ENCODE measurements around the gene SLC22A17.

SLC22A17 gene

GRCh38 chr14:23323838-23324454, 28.7 kb downstream of the SLC22A17 start:
- TF ChIP-seq GATA1 (IDR thresholded peaks at IDR 0.05; ENCODE audit: low read depth, low read length) (no peak), POLR2A (IDR thresholded peaks at IDR 0.05; ENCODE audit: low read length) (no peak)

DNA sequence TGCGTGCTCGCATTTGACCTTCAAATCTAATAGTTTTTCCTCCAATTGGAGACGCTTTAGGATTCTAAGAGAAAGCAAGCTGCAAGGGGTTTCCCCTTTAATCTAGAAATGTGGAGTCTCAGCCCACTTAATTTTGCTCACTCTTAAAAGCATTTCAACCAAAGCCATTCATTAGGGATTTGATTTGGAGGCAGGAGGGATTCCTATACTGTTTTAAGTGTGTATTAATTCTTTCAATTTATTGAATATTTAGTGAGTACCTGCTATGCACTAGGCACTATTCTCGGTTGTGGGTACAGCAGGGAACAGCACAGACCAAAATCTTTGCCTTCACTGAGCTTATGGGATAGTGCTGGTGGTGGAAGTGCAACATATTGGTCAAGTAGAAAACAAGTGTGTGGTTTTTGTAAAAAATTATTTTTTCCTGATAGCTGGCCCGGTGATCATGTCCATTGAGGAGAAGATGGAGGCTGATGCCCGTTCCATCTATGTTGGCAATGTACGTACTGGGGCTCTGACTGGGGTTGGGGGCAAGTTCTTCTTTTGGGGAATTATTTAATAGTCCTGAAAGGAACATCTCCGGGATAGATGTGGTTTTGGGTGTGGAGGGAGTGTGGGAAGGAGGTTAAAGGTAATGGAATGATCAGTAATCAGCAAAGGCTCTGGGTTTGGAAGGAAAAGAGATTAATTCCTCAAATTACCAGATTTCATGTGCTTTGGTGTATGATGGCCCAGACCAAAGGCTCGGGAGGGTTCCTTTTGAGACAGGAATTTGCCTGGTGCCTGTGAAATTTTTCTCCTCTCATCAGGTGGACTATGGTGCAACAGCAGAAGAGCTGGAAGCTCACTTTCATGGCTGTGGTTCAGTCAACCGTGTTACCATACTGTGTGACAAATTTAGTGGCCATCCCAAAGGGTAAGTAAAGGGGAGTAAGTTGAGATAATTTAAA, 29.8 kb downstream of the SLC22A17 start:
- no peak for TF ChIP-seq POLR2A (IDR thresholded peaks at IDR 0.05; ENCODE audit: low read length)
- no peak for TF ChIP-seq GATA1 (IDR thresholded peaks at IDR 0.05; ENCODE audit: low read depth, low read length)
- no peak for DNase-seq

More at GRCh38 chr14:23323838-23324454, 28.7 kb downstream of the SLC22A17 start:
- no peak for DNase-seq

- TF ChIP-seq POLR2A (IDR thresholded peaks at IDR 0.05; ENCODE audit: low read length) (peak; percentile 52), GATA1 (IDR thresholded peaks at IDR 0.05; ENCODE audit: low read depth, low read length) (no peak)
- peak; percentile 67 to 76 for DNase-seq
Measured at GRCh38 chr14:23321572-23322547, 30.8 kb downstream of the SLC22A17 start.

DNA sequence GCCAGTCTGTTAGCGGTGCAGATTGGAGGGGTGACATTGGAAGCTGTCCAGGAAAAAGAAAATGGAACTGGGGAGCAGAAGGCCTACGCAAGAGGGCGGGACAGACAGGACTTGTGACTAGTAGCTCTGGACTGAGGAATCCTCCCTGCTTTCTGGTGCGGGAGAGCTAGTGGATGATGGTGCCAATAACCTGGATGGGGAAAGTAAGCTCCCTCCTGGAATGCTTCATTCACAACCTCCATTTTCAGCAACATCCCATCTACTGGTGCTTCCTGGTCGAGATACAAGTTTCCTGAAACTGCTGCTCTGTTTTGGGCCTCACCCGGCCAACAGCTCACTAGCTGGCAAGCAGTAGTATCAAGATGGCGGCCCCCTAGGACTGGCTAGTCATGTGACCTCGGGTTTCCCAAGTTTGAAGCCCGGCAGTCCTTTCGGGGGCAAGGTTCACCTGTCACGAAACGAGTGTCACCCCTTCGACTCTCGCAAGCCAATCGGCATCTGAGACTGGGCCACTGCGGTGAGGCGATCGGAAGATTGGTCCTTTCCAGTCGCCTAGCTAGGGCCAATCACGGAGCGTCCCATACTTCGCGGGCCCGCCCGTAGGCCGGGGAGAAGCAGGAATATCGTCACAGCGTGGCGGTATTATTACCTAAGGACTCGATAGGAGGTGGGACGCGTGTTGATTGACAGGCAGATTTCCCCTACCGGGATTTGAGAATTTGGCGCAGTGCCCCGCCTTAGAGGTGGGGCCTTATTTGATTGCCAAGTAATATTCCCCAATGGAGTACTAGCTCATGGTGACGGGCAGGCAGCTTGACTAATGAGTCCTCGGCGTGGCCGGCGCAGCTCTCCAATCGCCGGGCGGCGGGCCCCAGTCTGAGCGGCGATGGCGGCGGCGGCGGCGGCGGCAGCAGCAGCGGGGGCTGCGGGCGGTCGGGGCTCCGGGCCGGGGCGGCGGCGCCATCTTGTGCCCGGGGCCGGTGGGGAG, 31.8 kb downstream of the SLC22A17 start, which contains the start of gene PABPN1:
Gene PABPN1, plus strand, starts transcription at position 874 of the 988 bp plus-strand sequence. Its CDS starts 13 bp downstream, at position 887.
- TF ChIP-seq GATA1 (IDR thresholded peaks at IDR 0.05; ENCODE audit: low read depth, low read length) (no peak), POLR2A (IDR thresholded peaks at IDR 0.05; ENCODE audit: low read length) (peak; percentile 88)
- DNase-seq = peak; percentile 100

DNA sequence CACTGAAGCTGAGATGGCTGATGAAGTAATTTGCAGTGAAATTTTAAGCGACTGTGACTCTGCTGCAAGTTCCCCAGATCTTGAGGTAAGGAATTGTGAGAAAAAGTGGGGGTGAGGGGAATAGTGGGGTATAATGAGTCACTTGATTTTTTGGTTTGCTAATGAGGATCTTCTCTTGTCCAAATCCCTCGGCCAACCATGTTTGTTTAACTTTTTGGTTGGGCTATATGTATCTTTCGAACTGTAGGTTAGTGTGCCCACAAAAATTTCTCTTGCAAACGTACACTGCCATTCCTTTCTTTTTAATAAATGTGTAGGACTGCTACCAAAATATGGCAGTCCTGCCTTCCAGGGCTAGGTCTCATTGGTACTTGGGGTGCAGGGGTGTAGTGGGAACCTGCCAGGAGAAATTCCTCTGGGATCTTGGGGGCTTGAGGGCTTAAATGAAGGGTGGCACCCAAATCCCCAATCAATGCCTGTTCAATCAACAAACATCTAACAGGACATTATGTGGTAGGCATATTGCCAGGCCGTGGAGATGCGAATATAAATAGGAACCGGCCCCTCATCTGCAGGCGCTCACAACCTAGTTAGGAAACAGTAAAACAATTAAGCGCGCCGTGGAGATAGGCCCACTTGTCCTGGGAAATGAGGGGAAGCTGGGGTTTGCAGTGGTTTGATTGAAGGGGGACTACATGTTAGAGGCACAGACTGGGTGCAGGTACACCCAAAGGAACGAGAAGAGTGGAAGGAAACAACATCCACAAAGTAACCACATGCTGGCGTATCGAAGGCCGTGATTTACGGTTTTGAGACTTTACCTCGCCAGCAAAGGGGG, 32.7 kb downstream of the SLC22A17 start:
- no peak for DNase-seq
- TF ChIP-seq POLR2A (IDR thresholded peaks at IDR 0.05; ENCODE audit: low read length) = no peak
- no peak for TF ChIP-seq GATA1 (IDR thresholded peaks at IDR 0.05; ENCODE audit: low read depth, low read length)

DNA sequence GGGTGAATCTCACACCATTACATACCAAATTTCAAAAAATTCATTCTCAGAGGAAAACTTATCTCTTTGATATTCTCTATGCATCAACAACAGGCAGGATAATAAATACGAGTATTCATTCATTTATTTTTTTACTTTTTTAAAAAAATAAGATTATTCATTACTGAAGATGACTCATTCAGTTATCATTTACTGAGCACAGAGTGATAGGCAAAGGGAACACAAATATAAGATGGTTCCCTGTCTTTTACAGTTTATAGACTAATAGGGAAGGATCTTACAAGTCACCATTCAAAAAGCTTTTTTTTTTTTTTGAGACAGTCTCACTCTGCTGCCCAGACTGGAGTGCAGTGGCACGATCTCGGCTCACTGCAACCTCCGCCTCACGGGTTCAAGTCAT, 36.4 kb downstream of the SLC22A17 start:
- no peak for DNase-seq
- TF ChIP-seq GATA1 (IDR thresholded peaks at IDR 0.05; ENCODE audit: low read depth, low read length) (no peak), POLR2A (IDR thresholded peaks at IDR 0.05; ENCODE audit: low read length) (no peak)

- DNase-seq = no peak
- TF ChIP-seq GATA1 (IDR thresholded peaks at IDR 0.05; ENCODE audit: low read depth, low read length) = no peak
- TF ChIP-seq POLR2A (IDR thresholded peaks at IDR 0.05; ENCODE audit: low read length) = no peak
Measured at GRCh38 chr14:23310546-23310945, 42.1 kb downstream of the SLC22A17 start.

GRCh38 chr14:23308721-23309445, 43.8 kb downstream of the SLC22A17 start:
- DNase-seq = no peak
- TF ChIP-seq GATA1 (IDR thresholded peaks at IDR 0.05; ENCODE audit: low read depth, low read length) (no peak), POLR2A (IDR thresholded peaks at IDR 0.05; ENCODE audit: low read length) (no peak)

DNA sequence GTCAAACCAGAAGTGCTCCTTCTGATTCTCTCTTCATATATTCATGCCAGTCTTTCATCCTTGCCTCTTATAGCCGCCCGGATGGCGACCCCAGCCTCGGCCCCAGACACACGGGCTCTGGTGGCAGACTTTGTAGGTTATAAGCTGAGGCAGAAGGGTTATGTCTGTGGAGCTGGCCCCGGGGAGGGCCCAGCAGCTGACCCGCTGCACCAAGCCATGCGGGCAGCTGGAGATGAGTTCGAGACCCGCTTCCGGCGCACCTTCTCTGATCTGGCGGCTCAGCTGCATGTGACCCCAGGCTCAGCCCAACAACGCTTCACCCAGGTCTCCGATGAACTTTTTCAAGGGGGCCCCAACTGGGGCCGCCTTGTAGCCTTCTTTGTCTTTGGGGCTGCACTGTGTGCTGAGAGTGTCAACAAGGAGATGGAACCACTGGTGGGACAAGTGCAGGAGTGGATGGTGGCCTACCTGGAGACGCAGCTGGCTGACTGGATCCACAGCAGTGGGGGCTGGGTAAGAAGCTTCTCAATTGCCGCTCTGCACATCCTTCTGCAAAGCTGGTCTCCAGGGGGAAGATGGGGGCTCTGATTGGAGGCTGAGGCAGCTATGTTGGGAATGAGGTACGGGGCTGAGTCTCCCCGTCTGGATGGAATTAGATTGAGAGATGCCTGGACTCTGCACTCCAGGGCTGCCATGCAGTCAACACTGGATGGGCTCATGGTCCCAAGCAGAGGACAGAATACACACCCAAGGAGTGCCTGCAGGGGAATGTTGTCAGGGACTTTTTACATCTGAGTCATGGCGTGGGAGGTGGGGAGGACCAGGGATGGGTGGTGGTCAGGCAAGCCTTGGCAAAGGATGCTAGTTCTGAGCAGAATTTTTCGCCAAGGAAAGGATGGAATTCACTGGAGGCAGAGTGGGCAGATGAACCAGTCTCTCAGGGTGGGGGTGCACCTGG, 44.7 kb downstream of the SLC22A17 start:
- no peak for DNase-seq
- TF ChIP-seq GATA1 (IDR thresholded peaks at IDR 0.05; ENCODE audit: low read depth, low read length) (no peak), POLR2A (IDR thresholded peaks at IDR 0.05; ENCODE audit: low read length) (no peak)

DNA sequence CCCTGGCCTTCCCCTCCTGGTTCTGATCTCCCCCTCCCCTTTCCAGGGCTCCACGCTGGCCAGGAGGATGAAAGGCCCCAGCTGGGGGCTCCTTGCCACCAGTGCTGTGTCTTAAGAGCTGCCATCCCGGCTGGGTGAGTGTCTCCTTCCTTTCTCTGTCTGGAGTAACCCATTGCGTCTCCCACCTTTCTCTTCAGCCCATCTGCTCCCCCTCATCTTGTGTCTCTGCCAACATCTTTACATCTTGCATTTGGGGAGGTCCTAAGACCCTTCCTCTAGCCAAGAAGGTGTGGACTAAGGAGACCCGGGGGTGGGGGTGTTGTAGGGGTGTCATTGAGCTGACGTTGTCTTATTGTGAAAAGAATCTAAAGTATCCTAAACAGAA, 45.5 kb downstream of the SLC22A17 start:
- DNase-seq = peak in 1 of 2 experiments; percentile 45
- no peak for TF ChIP-seq POLR2A (IDR thresholded peaks at IDR 0.05; ENCODE audit: low read length)

Data from erythroblast (primary cell).